ENCODE measurements around the gene CREB3L1. TPM values are rescaled to one million over a fixed set of nuclear protein-coding genes. Genes with fewer than 3 reads are reported as not detected.
"Not testable (repeated sequence)": the region's sequence is repeated elsewhere in the genome, so short reads cannot be mapped to it uniquely, and the experiment has no call there.

CREB3L1 gene
- total RNA-seq, 1 experiment from 2014 or later = 3.3 TPM

DNA sequence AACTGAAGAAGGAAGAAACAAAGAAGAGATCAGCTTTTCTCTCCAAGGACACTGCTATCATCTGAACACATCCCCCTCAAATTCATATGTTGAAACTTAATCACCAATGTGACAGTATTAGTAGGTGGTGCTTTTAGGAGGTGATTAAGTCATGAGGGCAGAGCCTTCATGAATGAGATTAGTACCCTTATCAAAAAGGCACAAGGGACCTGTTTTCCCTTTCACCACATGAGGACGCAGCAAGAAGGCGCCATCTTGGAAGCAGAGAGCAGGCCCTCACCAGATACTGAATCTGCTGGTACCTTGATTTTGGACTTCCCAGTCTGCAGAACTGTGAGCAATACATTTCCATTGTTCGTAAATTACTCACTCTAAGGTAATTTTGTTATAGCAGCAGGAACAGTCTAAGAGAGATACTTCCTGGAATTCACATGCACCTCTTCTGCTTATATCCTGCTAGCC is 20.9 kb upstream of the CREB3L1 start:
- Histone ChIP-seq H2BK5ac (ENCODE audit: insufficient read length, low read length) (no peak overlapping the region), H2BK120ac (ENCODE audit: low read depth, low read length, poor library complexity, severe bottlenecking) (no peak overlapping the region), H3K79me2 (ENCODE audit: insufficient read depth, low read length) (no peaks in the 10 kb centered on the region), H3K4me2 (ENCODE audit: insufficient read depth, insufficient read length, low read length) (no peak overlapping the region), H4K91ac (ENCODE audit: insufficient read length, low read depth, low read length) (no peak overlapping the region), H3K27me3 (ENCODE audit: insufficient read depth, low read length) (no peaks in the 10 kb centered on the region), H3K23ac (ENCODE audit: insufficient read length, low read depth, low read length) (no peak overlapping the region), H3T11ph (ENCODE audit: low read length) (no peak overlapping the region), H3K9me3 (ENCODE audit: control insufficient read depth, low read depth, low read length) (no peaks in the 10 kb centered on the region), H3K18ac (ENCODE audit: insufficient read length, low read depth, low read length) (no peak overlapping the region), H2AK5ac (ENCODE audit: insufficient read length, low read length) (no peak overlapping the region), H3K27ac (ENCODE audit: insufficient read length, low read depth, low read length) (no peak overlapping the region), H4K5ac (ENCODE audit: insufficient read length, low read depth, low read length) (no peak overlapping the region), H3K23me2 (ENCODE audit: insufficient read length, low read depth, low read length, poor library complexity, severe bottlenecking) (no peaks in the 10 kb centered on the region), H3K9ac (ENCODE audit: extremely low read depth, insufficient read length, low read length) (no peak overlapping the region), H4K20me1 (ENCODE audit: control insufficient read depth, insufficient read depth, insufficient read length) (no peaks in the 10 kb centered on the region), H4K8ac (replicated peaks; ENCODE audit: insufficient read length, low read depth, low read length) (no peak overlapping the region), H3K4ac (ENCODE audit: low read depth, low read length) (no peak overlapping the region), H3K4me1 (ENCODE audit: insufficient read depth, low read length) (no peaks in the 10 kb centered on the region), H3K56ac (ENCODE audit: insufficient read length, low read depth, low read length) (no peak overlapping the region), H3K79me1 (ENCODE audit: insufficient read depth, low read depth, low read length, poor library complexity, severe bottlenecking) (no peaks in the 10 kb centered on the region), H2BK20ac (ENCODE audit: low read depth, low read length, poor library complexity, severe bottlenecking) (no peak overlapping the region), H2AFZ (ENCODE audit: low read length) (no peak overlapping the region), H3K14ac (ENCODE audit: insufficient read depth, low read length) (no peak overlapping the region), H2BK15ac (ENCODE audit: low read depth, low read length) (no peak overlapping the region), H2BK12ac (ENCODE audit: insufficient read length, low read depth, low read length) (no peak overlapping the region)
- no CpG with 5 or more reads among the region's 3 CpGs for WGBS (ENCODE audit: extremely low coverage, insufficient read length, low lambda C conversion rate)
- H3K9me3 Mint-ChIP-seq = no peaks in the 10 kb centered on the region
- peaks cover under 1% of the 10 kb centered on the region; the same call in 1 of the 2 replicates for H3K27me3 Mint-ChIP-seq (ENCODE audit: low read depth)
- peaks cover 7 to 13% of the 10 kb centered on the region in 2 experiments for H3K4me1 Mint-ChIP-seq
- no peak overlapping the region for H3K4me3 Mint-ChIP-seq
- no peak overlapping the region for H3K27ac Mint-ChIP-seq
- DNase-seq = peak; percentile 7
- H3K36me3 Mint-ChIP-seq (ENCODE audit: insufficient read depth in 1 of 3, low read depth in 3 of 3) = no peaks in the 10 kb centered on the region
- TF ChIP-seq, protein P1, sequence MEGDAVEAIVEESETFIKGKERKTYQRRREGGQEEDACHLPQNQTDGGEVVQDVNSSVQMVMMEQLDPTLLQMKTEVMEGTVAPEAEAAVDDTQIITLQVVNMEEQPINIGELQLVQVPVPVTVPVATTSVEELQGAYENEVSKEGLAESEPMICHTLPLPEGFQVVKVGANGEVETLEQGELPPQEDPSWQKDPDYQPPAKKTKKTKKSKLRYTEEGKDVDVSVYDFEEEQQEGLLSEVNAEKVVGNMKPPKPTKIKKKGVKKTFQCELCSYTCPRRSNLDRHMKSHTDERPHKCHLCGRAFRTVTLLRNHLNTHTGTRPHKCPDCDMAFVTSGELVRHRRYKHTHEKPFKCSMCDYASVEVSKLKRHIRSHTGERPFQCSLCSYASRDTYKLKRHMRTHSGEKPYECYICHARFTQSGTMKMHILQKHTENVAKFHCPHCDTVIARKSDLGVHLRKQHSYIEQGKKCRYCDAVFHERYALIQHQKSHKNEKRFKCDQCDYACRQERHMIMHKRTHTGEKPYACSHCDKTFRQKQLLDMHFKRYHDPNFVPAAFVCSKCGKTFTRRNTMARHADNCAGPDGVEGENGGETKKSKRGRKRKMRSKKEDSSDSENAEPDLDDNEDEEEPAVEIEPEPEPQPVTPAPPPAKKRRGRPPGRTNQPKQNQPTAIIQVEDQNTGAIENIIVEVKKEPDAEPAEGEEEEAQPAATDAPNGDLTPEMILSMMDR (conservative IDR thresholded peaks at IDR 0.05) = no peak

DNA sequence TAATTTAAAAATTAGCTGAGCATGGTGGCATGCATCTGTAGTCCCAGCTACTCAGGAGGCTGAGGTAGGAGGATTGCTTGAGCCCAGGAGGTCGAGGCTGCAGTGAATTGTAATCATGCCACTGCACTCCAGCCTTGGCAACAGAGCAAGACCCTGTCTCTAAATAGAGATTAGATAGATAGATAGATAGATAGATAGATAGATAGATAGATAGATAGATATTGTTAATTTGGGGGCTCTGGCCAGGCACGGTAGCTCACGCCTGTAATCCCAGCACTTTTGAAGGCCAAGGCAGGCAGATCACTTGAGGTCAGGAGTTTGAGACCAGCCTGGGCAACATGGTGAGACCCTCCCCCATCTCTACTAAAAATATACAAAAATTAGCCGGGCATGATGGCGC is 18.1 kb upstream of the CREB3L1 start:
- H2BK5ac ChIP-seq (ENCODE audit: insufficient read length, low read length); H3K4me2 ChIP-seq (ENCODE audit: insufficient read depth, insufficient read length, low read length); H3K4me1 Mint-ChIP-seq; H3K18ac ChIP-seq (ENCODE audit: insufficient read length, low read depth, low read length); H3K79me1 ChIP-seq (ENCODE audit: insufficient read depth, low read depth, low read length, poor library complexity, severe bottlenecking); H3K23ac ChIP-seq (ENCODE audit: insufficient read length, low read depth, low read length); H3K14ac ChIP-seq (ENCODE audit: insufficient read depth, low read length); H4K20me1 ChIP-seq (ENCODE audit: control insufficient read depth, insufficient read depth, insufficient read length); H3T11ph ChIP-seq (ENCODE audit: low read length); H3K36me3 Mint-ChIP-seq (ENCODE audit: insufficient read depth in 1 of 3, low read depth in 3 of 3); H3K4ac ChIP-seq (ENCODE audit: low read depth, low read length); H2BK12ac ChIP-seq (ENCODE audit: insufficient read length, low read depth, low read length); H3K27me3 ChIP-seq (ENCODE audit: insufficient read depth, low read length); H3K27ac Mint-ChIP-seq; H3K56ac ChIP-seq (ENCODE audit: insufficient read length, low read depth, low read length); H3K9ac ChIP-seq (ENCODE audit: extremely low read depth, insufficient read length, low read length); H3K4me1 ChIP-seq (ENCODE audit: insufficient read depth, low read length); H2BK15ac ChIP-seq (ENCODE audit: low read depth, low read length); H3K79me2 ChIP-seq (ENCODE audit: insufficient read depth, low read length); H4K91ac ChIP-seq (ENCODE audit: insufficient read length, low read depth, low read length); H3K9me3 Mint-ChIP-seq; H3K4me3 Mint-ChIP-seq; H4K8ac ChIP-seq (replicated peaks; ENCODE audit: insufficient read length, low read depth, low read length); H2AFZ ChIP-seq (ENCODE audit: low read length); H2AK5ac ChIP-seq (ENCODE audit: insufficient read length, low read length); DNase-seq; H3K27ac ChIP-seq (ENCODE audit: insufficient read length, low read depth, low read length); H3K27me3 Mint-ChIP-seq (ENCODE audit: low read depth); H2BK20ac ChIP-seq (ENCODE audit: low read depth, low read length, poor library complexity, severe bottlenecking); H3K9me3 ChIP-seq (ENCODE audit: control insufficient read depth, low read depth, low read length); H3K23me2 ChIP-seq (ENCODE audit: insufficient read length, low read depth, low read length, poor library complexity, severe bottlenecking); H4K5ac ChIP-seq (ENCODE audit: insufficient read length, low read depth, low read length); H2BK120ac ChIP-seq (ENCODE audit: low read depth, low read length, poor library complexity, severe bottlenecking): not testable (repeated sequence)
- WGBS (ENCODE audit: extremely low coverage, insufficient read length, low lambda C conversion rate) = no CpG with 5 or more reads among the region's 5 CpGs
